ENCODE results near the gene HAGH.
"Not testable (repeated sequence)": the region's sequence is repeated elsewhere in the genome, so short reads cannot be mapped to it uniquely, and the experiment has no call there.

Gene HAGH

GRCh38 chr16:1826691-1827573 is at the start of gene HAGH, which contains the start of gene FAHD1:
Gene HAGH, minus strand, starts transcription at chr16:1826825. Its CDS starts 38 bp downstream, at chr16:1826787.
Gene FAHD1, plus strand, starts transcription at chr16:1827206. Its CDS starts 33 bp downstream, at chr16:1827239.
- peak; percentile 85 for DNase-seq

DNA sequence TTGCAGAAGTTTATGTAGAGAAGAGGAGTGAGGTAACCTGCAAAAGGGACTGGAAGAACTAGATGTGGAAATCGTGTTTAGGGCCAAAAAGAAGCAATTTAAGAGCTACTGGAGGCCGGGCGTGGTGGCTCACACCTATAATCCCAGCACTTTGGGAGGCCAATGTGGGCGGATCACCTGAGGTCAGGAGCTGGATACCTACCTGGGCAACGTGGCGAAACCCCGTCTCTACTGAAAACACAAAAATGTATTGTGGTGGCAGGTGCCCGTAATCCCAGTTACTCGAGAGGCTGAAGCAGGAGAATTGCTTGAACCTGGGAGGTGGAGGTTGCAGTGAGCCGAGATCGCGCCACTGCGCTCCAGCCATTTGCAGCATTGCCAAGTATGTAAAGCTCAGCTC is 49.4 kb upstream of the HAGH start:
- not testable (repeated sequence) for DNase-seq

DNA sequence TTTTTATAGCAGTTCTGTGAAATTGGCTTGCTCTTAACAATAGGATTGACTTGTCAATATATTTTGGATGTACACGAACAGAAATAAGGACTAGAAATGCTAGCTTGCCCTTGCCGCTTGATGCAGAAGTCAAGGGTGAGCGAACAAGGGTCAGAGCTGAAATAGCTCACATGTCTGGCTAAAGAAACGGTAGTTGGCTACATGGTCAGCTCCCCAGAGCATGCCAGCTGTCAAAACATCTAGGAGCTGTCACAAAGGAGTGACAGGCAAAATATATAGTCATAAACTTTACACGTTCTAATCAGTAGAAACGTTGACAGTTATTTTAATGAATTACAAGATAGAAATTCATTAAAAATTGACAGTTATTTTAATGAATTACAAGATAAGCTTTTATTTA is 48.2 kb upstream of the HAGH start:
- DNase-seq: no peak

GRCh38 chr16:1871974-1872635 is 45.5 kb upstream of the HAGH start, which contains the start of gene MEIOB:
Gene MEIOB, minus strand, starts transcription at chr16:1872164. Its CDS starts 3,989 bp downstream, at chr16:1868175.
- peak; percentile 14 for DNase-seq

DNA sequence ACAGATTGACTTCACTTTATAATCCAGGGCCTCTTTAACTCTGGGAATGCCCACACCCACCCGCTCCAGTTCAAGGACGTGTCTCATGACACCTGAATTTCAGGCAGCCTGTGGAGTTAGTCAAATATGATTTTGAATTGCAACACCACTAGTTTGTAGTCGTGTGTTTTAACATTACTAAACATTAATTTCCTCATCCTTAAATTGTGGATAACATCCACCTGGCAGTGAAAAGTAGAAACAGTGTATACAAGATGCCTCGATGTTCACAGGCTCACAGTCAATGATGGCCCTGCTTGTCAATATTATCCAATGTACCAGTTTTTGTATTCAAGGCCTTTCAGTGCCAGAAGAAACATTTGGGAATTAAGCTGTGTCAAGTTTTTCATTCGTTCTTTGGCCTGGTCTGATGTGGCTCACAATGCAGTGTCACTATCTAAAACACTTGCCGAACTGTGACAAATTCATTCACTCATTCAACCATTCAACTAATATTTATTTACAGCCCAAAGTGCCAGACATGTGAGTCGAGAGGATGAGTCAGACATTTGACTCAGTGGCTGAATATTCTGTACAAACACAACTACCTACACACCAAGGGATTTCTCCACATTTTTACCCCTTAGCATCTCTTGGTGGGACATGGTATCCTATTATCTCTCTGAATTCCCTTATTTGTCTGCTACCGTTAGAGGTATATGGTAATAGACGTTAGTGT is 43.9 kb upstream of the HAGH start:
- DNase-seq: no peak

GRCh38 chr16:1865902-1866690 is 39.5 kb upstream of the HAGH start:
- DNase-seq: no peak

- no peak for DNase-seq
Measured at GRCh38 chr16:1863681-1864460, 37.2 kb upstream of the HAGH start.

- DNase-seq: no peak
Measured at GRCh38 chr16:1862394-1862793, 35.8 kb upstream of the HAGH start.

DNA sequence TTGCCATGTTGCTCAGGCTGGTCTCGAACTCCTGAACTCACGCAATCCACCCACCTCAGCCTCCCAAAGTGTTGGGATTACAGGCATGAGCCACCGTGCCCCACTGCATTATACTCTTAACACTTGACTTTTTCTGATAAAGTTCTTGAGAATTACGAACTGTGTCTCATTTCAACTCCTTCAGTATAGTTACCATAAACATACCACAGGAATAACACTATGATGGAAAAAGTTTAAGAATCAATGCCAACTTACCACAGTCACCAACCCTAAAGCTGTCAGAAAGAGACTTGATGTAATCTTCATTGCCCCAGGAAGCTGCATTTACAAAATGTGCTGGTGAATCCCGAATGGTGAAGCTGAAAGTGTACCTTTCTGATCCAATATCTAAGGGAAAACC is 35.1 kb upstream of the HAGH start:
- no peak for DNase-seq

DNA sequence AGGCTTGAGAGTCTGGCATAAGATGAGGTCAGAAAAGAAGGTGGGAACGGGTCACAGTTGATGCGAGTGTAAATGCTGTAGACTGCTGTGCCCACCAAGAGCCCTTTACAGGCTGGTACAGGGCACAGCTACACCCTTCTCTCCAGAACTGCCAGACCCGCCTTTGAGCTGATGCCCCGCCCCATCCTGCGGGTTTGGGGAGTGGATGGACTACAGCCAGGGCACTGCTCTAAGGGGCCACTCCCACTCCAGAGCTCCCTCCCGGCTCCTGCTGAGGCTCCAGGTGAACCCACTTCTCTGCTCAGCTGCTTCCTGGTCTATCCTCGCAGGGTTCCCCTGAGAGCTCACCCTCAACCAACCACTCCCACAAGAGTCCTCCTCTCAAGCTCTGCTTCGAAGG is 33.0 kb upstream of the HAGH start:
- DNase-seq: no peak

GRCh38 chr16:1858189-1858865 is 31.7 kb upstream of the HAGH start:
- DNase-seq: no peak

DNA sequence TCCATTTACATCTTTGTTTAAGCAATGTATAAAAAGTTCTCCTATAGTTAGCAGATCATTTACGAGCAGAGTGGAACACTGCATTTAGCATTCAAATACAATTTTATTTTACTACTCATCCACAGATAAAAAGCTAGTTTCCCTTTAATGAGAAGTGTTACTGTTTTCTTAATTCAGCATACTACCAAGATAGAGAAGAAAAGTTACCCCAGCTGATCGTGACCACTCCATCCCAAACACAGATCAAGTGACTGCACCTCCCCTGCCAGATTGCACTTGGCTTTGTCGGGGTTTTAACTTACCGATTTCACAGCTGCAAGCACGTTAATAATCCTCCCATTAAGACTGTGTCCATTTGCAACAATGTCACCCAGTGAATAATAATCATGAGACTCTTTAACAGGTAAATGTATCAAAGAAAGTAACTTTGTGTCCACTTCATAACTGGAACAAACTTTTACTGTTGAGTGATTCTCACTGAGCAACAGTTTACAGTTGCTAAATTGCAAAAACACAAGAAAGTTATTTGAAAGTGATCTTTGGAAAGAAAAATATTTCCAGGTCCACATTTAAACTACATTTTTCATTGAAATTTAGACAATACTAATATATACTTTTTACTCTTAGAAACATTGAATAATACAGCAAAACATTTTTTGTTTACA is 30.9 kb upstream of the HAGH start:
- DNase-seq: no peak

GRCh38 chr16:1851793-1852192 is 25.2 kb upstream of the HAGH start:
- DNase-seq: no peak

GRCh38 chr16:1850981-1851380 is 24.4 kb upstream of the HAGH start:
- no peak for DNase-seq

DNA sequence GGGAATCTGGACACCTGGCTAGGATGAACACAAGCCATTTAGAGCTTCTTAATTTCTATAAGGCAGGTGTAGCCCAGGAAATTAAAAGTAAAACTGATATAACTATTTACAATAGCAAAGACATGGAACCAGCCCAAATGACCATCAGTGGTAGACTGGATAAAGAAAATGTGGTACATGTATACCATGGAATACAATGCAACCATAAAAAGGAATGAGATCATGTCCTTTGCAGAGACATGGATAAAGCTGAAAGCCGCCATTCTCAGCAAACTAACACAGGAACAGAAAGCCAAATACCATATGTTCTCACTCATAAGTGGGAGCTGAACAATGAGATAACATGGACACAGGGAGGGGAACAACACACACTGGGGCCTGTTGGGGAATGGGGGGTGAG is 19.8 kb upstream of the HAGH start:
- DNase-seq: no peak

GRCh38 chr16:1845985-1846384 is 19.4 kb upstream of the HAGH start:
- no peak for DNase-seq

DNA sequence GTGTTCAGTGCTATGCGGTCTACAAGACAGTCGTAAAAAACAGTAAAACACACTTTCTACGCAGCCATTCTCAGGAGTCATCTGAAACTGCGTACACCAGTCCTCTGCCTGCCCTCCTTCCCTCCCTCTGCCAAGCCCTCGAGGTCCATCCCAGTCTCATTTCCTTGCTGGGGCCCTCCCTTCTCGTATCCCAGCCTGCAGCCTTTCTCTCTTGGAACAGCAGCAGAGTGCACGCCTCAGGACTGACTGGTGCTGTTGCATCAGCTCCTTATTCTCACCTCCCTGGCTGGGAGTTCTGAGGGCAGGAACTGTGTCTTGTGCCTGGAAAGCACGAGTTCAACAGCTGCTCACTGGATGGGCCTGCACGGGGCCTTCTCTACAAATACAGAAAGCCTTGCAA is 12.9 kb upstream of the HAGH start:
- no peak for DNase-seq

DNA sequence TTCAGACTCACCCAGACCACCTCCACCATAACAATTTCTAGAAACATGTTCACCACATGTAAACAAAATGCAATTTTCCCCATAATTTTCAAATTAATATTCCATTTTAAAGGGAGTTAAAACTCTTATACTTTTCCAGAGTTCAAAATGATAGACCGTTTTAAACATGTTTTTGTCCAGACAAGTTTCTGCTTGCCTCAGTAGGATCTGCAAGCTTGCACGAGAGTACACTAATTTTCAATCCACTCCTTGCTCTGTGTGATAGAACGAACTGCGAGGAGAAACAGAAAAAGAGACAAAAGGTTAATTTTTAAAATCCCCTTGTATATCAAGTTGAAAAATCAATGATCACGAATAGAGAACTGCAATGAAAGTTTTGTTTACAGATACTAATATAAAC is 7.5 kb upstream of the HAGH start:
- no peak for DNase-seq

DNA sequence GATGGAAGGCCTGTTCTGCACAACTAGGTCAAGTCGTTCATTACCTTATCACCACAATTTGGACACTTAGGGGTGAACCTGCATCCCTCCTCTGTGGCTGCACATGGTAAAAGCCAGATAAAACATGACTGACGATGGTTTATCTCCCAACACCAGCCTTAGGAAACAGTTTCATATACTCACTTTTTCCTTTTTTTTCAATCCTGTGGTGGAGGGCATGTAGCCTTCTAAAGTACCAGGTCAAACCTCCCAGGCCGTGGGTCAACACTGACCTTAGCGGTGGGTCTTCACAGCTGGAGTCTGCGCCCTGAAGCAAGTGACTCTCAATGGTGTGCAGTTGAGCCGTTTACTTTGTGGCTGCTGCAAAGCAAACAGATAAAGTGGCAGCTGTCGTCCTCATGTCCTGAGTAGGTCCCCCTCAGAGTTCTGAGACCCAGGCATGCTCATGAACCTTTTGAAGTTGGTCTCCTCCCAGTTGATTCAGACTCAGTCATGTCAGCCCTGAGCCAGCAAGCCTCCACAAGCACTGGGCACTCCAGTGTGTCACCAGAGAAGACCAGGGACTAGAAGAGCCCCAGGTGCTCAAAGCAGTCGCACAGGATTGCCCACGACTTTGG is 6.3 kb upstream of the HAGH start:
- no peak for DNase-seq
